ENCODE results near the gene PPP1R15B.

DNA sequence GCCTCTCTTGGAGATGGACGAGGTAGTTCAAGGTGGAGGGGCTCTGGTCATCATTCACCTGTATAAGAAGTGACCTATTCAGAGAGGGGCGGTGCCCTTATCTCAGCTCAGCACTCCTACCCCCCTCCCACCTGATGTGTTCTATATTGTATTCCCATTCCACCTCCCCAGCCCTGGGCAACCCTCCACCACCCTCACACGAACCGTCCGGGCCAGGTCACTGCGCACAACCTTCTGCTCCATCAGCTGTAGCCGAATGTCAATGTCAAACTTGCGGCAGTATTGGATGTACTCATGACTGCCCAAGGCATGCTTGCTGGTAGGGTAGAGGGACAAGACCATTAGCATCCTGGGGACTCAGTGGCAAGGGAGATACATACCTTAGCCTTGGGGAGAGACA, 48.7 kb upstream of the PPP1R15B start:
- TF ChIP-seq, protein P1, sequence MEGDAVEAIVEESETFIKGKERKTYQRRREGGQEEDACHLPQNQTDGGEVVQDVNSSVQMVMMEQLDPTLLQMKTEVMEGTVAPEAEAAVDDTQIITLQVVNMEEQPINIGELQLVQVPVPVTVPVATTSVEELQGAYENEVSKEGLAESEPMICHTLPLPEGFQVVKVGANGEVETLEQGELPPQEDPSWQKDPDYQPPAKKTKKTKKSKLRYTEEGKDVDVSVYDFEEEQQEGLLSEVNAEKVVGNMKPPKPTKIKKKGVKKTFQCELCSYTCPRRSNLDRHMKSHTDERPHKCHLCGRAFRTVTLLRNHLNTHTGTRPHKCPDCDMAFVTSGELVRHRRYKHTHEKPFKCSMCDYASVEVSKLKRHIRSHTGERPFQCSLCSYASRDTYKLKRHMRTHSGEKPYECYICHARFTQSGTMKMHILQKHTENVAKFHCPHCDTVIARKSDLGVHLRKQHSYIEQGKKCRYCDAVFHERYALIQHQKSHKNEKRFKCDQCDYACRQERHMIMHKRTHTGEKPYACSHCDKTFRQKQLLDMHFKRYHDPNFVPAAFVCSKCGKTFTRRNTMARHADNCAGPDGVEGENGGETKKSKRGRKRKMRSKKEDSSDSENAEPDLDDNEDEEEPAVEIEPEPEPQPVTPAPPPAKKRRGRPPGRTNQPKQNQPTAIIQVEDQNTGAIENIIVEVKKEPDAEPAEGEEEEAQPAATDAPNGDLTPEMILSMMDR (IDR thresholded peaks at IDR 0.05 in 2 of 3, conservative IDR thresholded peaks at IDR 0.05 in 1 of 3; ENCODE audit: borderline replicate concordance in 1 of 3, insufficient read depth in 1 of 3, low read depth in 2 of 3, low read length in 2 of 3) = no peak
- TF ChIP-seq TCF7L2 (IDR thresholded peaks at IDR 0.05; ENCODE audit: borderline replicate concordance, extremely low read depth, insufficient read depth, insufficient read length) (no peak), JUND (IDR thresholded peaks at IDR 0.05) (no peak), SIN3A (IDR thresholded peaks at IDR 0.05; ENCODE audit: low read depth) (no peak), ZNF274 (IDR thresholded peaks at IDR 0.05; ENCODE audit: low read depth, low read length) (no peak), YY1 (IDR thresholded peaks at IDR 0.05; ENCODE audit: extremely low read depth, insufficient replicate concordance, low read depth, low read length) (no peak), EZH2phosphoT487 (IDR thresholded peaks at IDR 0.05; ENCODE audit: borderline replicate concordance) (no peak), POLR2A (IDR thresholded peaks at IDR 0.05; ENCODE audit: borderline replicate concordance, extremely low read depth, insufficient read depth, insufficient read length) (no peak), FOSL1 (IDR thresholded peaks at IDR 0.05; ENCODE audit: low read depth) (no peak), CBX3 (IDR thresholded peaks at IDR 0.05; ENCODE audit: low read depth) (no peak), POLR2AphosphoS5 (IDR thresholded peaks at IDR 0.05; ENCODE audit: low read depth, low read length) (no peak), SP1 (IDR thresholded peaks at IDR 0.05; ENCODE audit: low read depth) (no peak)
- TF ChIP-seq, protein P2, sequence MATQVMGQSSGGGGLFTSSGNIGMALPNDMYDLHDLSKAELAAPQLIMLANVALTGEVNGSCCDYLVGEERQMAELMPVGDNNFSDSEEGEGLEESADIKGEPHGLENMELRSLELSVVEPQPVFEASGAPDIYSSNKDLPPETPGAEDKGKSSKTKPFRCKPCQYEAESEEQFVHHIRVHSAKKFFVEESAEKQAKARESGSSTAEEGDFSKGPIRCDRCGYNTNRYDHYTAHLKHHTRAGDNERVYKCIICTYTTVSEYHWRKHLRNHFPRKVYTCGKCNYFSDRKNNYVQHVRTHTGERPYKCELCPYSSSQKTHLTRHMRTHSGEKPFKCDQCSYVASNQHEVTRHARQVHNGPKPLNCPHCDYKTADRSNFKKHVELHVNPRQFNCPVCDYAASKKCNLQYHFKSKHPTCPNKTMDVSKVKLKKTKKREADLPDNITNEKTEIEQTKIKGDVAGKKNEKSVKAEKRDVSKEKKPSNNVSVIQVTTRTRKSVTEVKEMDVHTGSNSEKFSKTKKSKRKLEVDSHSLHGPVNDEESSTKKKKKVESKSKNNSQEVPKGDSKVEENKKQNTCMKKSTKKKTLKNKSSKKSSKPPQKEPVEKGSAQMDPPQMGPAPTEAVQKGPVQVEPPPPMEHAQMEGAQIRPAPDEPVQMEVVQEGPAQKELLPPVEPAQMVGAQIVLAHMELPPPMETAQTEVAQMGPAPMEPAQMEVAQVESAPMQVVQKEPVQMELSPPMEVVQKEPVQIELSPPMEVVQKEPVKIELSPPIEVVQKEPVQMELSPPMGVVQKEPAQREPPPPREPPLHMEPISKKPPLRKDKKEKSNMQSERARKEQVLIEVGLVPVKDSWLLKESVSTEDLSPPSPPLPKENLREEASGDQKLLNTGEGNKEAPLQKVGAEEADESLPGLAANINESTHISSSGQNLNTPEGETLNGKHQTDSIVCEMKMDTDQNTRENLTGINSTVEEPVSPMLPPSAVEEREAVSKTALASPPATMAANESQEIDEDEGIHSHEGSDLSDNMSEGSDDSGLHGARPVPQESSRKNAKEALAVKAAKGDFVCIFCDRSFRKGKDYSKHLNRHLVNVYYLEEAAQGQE (IDR thresholded peaks at IDR 0.05; ENCODE audit: low read depth) = no peak
- TF ChIP-seq, protein P3, sequence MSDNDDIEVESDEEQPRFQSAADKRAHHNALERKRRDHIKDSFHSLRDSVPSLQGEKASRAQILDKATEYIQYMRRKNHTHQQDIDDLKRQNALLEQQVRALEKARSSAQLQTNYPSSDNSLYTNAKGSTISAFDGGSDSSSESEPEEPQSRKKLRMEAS (IDR thresholded peaks at IDR 0.05) = no peak

All from HCT116 (cell line).